ENCODE measurements around the gene ADCY9. TPM values are rescaled to one million over a fixed set of nuclear protein-coding genes. Genes with fewer than 3 reads are reported as not detected.

ADCY9 gene
- polyA plus RNA-seq, 1 donor from 2014 or later = 6.3 TPM

DNA sequence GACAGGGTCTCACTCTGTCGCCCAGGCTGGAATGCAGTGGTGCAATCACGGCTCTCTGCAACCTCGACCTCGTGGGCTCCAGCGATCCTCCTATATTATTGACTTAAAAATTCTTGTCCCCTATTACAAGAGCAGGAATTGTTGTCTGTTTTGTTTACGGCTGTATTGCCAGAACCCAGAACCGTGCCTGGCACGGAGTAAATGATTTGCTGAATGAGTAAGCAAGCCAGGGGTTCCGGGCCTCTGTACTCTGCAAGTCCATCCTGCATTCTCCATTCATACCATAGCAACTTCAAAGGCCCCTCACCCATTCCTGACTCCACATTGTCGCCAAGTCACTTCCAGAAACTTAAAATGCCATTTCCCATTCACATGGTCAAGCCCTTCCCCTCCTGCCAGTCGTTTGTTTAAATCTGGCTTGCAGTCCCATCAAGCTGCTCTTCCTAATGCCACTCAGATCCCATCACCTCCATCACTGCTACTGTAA is 6.9 kb downstream of the ADCY9 start:
- H4K20me1 ChIP-seq (ENCODE audit: insufficient read depth) = no peaks in the 10 kb centered on the region
- peaks cover 24% of the 10 kb centered on the region for H3K79me2 ChIP-seq (replicated peaks; ENCODE audit: insufficient read depth, low read length)
- H3K9me3 ChIP-seq (ENCODE audit: low read length) = no peaks in the 10 kb centered on the region
- H3K27me3 ChIP-seq (ENCODE audit: insufficient read depth, low read depth, low read length) = no peaks in the 10 kb centered on the region
- H3K4me2 ChIP-seq (ENCODE audit: low read length) = no peak overlapping the region
- TF ChIP-seq SMC3 (conservative IDR thresholded peaks at IDR 0.05; ENCODE audit: poor library complexity) (no peak), POLR2AphosphoS5 (IDR thresholded peaks at IDR 0.05) (no peak), EZH2 (IDR thresholded peaks at IDR 0.05; ENCODE audit: borderline replicate concordance, insufficient read depth, low read length, poor library complexity, severe bottlenecking) (no peak), EP300 (conservative IDR thresholded peaks at IDR 0.05; ENCODE audit: poor library complexity, severe bottlenecking) (no peak), RAD21 (conservative IDR thresholded peaks at IDR 0.05) (no peak), MXI1 (conservative IDR thresholded peaks at IDR 0.05; ENCODE audit: poor library complexity, severe bottlenecking) (no peak), TAF1 (IDR thresholded peaks at IDR 0.05; ENCODE audit: low read depth) (no peak)
- TF ChIP-seq, protein P1, sequence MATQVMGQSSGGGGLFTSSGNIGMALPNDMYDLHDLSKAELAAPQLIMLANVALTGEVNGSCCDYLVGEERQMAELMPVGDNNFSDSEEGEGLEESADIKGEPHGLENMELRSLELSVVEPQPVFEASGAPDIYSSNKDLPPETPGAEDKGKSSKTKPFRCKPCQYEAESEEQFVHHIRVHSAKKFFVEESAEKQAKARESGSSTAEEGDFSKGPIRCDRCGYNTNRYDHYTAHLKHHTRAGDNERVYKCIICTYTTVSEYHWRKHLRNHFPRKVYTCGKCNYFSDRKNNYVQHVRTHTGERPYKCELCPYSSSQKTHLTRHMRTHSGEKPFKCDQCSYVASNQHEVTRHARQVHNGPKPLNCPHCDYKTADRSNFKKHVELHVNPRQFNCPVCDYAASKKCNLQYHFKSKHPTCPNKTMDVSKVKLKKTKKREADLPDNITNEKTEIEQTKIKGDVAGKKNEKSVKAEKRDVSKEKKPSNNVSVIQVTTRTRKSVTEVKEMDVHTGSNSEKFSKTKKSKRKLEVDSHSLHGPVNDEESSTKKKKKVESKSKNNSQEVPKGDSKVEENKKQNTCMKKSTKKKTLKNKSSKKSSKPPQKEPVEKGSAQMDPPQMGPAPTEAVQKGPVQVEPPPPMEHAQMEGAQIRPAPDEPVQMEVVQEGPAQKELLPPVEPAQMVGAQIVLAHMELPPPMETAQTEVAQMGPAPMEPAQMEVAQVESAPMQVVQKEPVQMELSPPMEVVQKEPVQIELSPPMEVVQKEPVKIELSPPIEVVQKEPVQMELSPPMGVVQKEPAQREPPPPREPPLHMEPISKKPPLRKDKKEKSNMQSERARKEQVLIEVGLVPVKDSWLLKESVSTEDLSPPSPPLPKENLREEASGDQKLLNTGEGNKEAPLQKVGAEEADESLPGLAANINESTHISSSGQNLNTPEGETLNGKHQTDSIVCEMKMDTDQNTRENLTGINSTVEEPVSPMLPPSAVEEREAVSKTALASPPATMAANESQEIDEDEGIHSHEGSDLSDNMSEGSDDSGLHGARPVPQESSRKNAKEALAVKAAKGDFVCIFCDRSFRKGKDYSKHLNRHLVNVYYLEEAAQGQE (IDR thresholded peaks at IDR 0.05; ENCODE audit: borderline replicate concordance) = no peak
- no peaks in the 10 kb centered on the region for H3F3A ChIP-seq (ENCODE audit: insufficient read depth, low read length, poor library complexity, severe bottlenecking)
- H3K9ac ChIP-seq (ENCODE audit: low read length) = no peak overlapping the region
- no peaks in the 10 kb centered on the region for H3K9me2 ChIP-seq (ENCODE audit: insufficient read depth, low read length)
- H3K36me3 ChIP-seq (ENCODE audit: insufficient read depth, low read length) = peaks cover 10% of the 10 kb centered on the region
- no peak overlapping the region for H2AFZ ChIP-seq (ENCODE audit: low read depth, low read length)
- no peak overlapping the region for H3K27ac ChIP-seq (ENCODE audit: low read length)
- H3K4me3 ChIP-seq (ENCODE audit: low read length) = no peak overlapping the region

DNA sequence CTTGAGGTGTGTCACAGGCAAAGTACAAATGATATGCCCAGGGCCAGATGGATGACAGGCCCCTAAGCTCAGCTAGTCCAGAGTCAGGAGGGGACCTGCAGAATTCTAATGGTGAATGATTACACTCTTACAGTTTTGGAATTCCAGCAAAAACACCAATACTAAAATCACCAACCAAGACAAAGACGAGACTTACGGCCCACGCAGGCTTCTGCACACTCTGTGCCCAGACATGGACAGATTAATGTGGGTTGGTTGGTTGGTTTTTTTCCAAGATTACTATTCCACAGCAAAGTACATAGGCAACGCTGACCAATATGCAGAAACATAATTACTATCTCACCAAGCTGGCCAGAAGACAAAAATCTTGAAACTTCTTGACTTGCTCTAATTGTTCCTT is 9.7 kb downstream of the ADCY9 start:
- no peak overlapping the region for H3K27ac ChIP-seq (ENCODE audit: low read length)
- H3K4me3 ChIP-seq (ENCODE audit: low read length) = no peak overlapping the region

More for the DNA sequence above, 9.7 kb downstream of the ADCY9 start:
- Histone ChIP-seq H3K79me2 (replicated peaks; ENCODE audit: insufficient read depth, low read length) (peaks cover 4% of the 10 kb centered on the region), H4K20me1 (ENCODE audit: insufficient read depth) (no peaks in the 10 kb centered on the region), H3K9me3 (ENCODE audit: low read length) (peaks cover 5% of the 10 kb centered on the region), H2AFZ (ENCODE audit: low read depth, low read length) (no peak overlapping the region), H3K9ac (ENCODE audit: low read length) (no peak overlapping the region), H3K36me3 (ENCODE audit: insufficient read depth, low read length) (peaks cover 5% of the 10 kb centered on the region), H3F3A (ENCODE audit: insufficient read depth, low read length, poor library complexity, severe bottlenecking) (no peaks in the 10 kb centered on the region), H3K27me3 (ENCODE audit: insufficient read depth, low read depth, low read length) (no peaks in the 10 kb centered on the region), H3K9me2 (ENCODE audit: insufficient read depth, low read length) (no peaks in the 10 kb centered on the region), H3K4me2 (ENCODE audit: low read length) (no peak overlapping the region)
- TF ChIP-seq MXI1 (conservative IDR thresholded peaks at IDR 0.05; ENCODE audit: poor library complexity, severe bottlenecking) = no peak
- no peak for TF ChIP-seq TAF1 (IDR thresholded peaks at IDR 0.05; ENCODE audit: low read depth)
- no peak for TF ChIP-seq RAD21 (conservative IDR thresholded peaks at IDR 0.05)
- TF ChIP-seq EP300 (conservative IDR thresholded peaks at IDR 0.05; ENCODE audit: poor library complexity, severe bottlenecking) = no peak
- no peak for TF ChIP-seq EZH2 (IDR thresholded peaks at IDR 0.05; ENCODE audit: borderline replicate concordance, insufficient read depth, low read length, poor library complexity, severe bottlenecking)
- TF ChIP-seq POLR2AphosphoS5 (IDR thresholded peaks at IDR 0.05) = no peak
- TF ChIP-seq, protein P2, sequence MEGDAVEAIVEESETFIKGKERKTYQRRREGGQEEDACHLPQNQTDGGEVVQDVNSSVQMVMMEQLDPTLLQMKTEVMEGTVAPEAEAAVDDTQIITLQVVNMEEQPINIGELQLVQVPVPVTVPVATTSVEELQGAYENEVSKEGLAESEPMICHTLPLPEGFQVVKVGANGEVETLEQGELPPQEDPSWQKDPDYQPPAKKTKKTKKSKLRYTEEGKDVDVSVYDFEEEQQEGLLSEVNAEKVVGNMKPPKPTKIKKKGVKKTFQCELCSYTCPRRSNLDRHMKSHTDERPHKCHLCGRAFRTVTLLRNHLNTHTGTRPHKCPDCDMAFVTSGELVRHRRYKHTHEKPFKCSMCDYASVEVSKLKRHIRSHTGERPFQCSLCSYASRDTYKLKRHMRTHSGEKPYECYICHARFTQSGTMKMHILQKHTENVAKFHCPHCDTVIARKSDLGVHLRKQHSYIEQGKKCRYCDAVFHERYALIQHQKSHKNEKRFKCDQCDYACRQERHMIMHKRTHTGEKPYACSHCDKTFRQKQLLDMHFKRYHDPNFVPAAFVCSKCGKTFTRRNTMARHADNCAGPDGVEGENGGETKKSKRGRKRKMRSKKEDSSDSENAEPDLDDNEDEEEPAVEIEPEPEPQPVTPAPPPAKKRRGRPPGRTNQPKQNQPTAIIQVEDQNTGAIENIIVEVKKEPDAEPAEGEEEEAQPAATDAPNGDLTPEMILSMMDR (IDR thresholded peaks at IDR 0.05; ENCODE audit: poor library complexity, severe bottlenecking) = no peak
- TF ChIP-seq, protein P1 (IDR thresholded peaks at IDR 0.05; ENCODE audit: borderline replicate concordance) = no peak
- no peak for TF ChIP-seq SMC3 (conservative IDR thresholded peaks at IDR 0.05; ENCODE audit: poor library complexity)

Measured in neural cell (in vitro differentiated cells).